GM19468 (cell line): Measurements from ENCODE around the gene SP140.

ENCODE experiments used
- ATAC-seq: cut with Tn5 transposase; IDR thresholded peaks from one replicate; pipeline ENCODE4 v1.9.1; 2021; ENCODE audit warnings: mild to moderate bottlenecking, moderate library complexity, moderate number of reproducible peaks; ENCODE audit not compliant: unreplicated experiment; ENCODE audit errors: extremely low read depth

Gene SP140

GRCh38 chr2:230225486-230225885 lies at the start of gene SP140:
TSS of gene SP140 (plus strand) at chr2:230225736. CDS start at chr2:230225845, 109 bp downstream.
- ATAC-seq = peak; percentile 30

- no peak for ATAC-seq
These were observed 48.5 kb upstream of the SP140 start for GRCh38 chr2:230176996-230177395.

GRCh38 chr2:230178546-230179485 lies 46.7 kb upstream of the SP140 start:
- no peak for ATAC-seq

GRCh38 chr2:230179907-230180306 lies 45.6 kb upstream of the SP140 start:
- ATAC-seq = no peak

GRCh38 chr2:230181195-230181594 lies 44.3 kb upstream of the SP140 start:
- ATAC-seq = no peak

- ATAC-seq = no peak
These were observed 40.6 kb upstream of the SP140 start for GRCh38 chr2:230184727-230185578.

GRCh38 chr2:230202430-230203109 lies 23.0 kb upstream of the SP140 start:
- ATAC-seq = no peak

GRCh38 chr2:230203110-230203676 lies 22.3 kb upstream of the SP140 start:
- peak; percentile 28 for ATAC-seq

GRCh38 chr2:230205034-230205433 lies 20.5 kb upstream of the SP140 start:
- peak; percentile 58 for ATAC-seq

GRCh38 chr2:230205721-230206120 lies 19.8 kb upstream of the SP140 start:
- no peak for ATAC-seq

GRCh38 chr2:230208576-230208975 lies 17.0 kb upstream of the SP140 start:
- no peak for ATAC-seq

- no peak for ATAC-seq
These were observed 16.0 kb upstream of the SP140 start for GRCh38 chr2:230209422-230210051.

GRCh38 chr2:230216489-230216888 lies 9.0 kb upstream of the SP140 start:
- ATAC-seq = no peak

GRCh38 chr2:230217424-230217823 lies 8.1 kb upstream of the SP140 start:
- no peak for ATAC-seq

- no peak for ATAC-seq
These were observed 7.1 kb upstream of the SP140 start for GRCh38 chr2:230218421-230218820.

- ATAC-seq = peak; percentile 50
These were observed 5.9 kb upstream of the SP140 start, which contains the start of gene SP110 for GRCh38 chr2:230219419-230220331. TSS of gene SP110 (minus strand) at chr2:230219984. CDS start at chr2:230216927, 3,057 bp downstream.

GRCh38 chr2:230220347-230220969 lies 5.1 kb upstream of the SP140 start:
- no peak for ATAC-seq

- no peak for ATAC-seq
These were observed 4.0 kb upstream of the SP140 start for GRCh38 chr2:230221493-230221892.
